ENCODE data around the gene RUNDC1.

Gene RUNDC1

DNA sequence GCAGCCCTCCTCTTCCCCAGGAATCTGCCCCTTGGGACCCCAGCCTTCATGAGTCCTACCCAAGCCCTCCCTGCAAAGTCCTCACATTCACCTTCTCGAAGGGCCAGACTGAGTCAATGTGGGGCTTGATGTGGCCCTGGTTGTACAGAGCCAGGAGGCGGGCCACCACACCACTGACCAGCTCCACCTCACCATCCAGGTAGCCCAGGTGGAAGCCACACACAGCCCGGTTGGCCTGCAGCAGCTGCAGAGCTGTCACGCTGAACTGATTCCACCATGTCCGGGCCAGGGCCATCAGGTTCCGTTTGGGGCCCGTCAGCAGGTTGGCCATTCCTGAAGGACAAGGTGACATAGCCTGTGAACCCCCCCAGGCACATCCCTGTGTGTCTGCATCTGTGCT, 35.9 kb downstream of the RUNDC1 start:
- H3K9ac ChIP-seq (ENCODE audit: low read length): no peak overlapping the region
- no peaks in the 10 kb centered on the region for H3K9me3 ChIP-seq (ENCODE audit: insufficient read depth, low read length)
- H3K4me2 ChIP-seq (ENCODE audit: low read length): no peak overlapping the region
- H3K4me3 ChIP-seq (ENCODE audit: low read length): no peak overlapping the region
- H4K20me1 ChIP-seq (ENCODE audit: insufficient read depth, low read length): no peaks in the 10 kb centered on the region
- H2AFZ ChIP-seq (ENCODE audit: low read depth, low read length): no peak overlapping the region
- no peak overlapping the region for H3K27ac ChIP-seq (ENCODE audit: low read length)
- no peaks in the 10 kb centered on the region for H3K36me3 ChIP-seq (replicated peaks; ENCODE audit: low read depth, low read length)
- TF ChIP-seq, protein P1, sequence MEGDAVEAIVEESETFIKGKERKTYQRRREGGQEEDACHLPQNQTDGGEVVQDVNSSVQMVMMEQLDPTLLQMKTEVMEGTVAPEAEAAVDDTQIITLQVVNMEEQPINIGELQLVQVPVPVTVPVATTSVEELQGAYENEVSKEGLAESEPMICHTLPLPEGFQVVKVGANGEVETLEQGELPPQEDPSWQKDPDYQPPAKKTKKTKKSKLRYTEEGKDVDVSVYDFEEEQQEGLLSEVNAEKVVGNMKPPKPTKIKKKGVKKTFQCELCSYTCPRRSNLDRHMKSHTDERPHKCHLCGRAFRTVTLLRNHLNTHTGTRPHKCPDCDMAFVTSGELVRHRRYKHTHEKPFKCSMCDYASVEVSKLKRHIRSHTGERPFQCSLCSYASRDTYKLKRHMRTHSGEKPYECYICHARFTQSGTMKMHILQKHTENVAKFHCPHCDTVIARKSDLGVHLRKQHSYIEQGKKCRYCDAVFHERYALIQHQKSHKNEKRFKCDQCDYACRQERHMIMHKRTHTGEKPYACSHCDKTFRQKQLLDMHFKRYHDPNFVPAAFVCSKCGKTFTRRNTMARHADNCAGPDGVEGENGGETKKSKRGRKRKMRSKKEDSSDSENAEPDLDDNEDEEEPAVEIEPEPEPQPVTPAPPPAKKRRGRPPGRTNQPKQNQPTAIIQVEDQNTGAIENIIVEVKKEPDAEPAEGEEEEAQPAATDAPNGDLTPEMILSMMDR (IDR thresholded peaks at IDR 0.05; ENCODE audit: low read depth, low read length): no peak
- no peak for TF ChIP-seq EZH2phosphoT487 (IDR thresholded peaks at IDR 0.05; ENCODE audit: low read depth)
- no peaks in the 10 kb centered on the region for H3K79me2 ChIP-seq (ENCODE audit: low read length)
- no peaks in the 10 kb centered on the region for H3K27me3 ChIP-seq (ENCODE audit: low read depth, low read length)
- H3K4me1 ChIP-seq (ENCODE audit: low read length): peaks cover 2% of the 10 kb centered on the region; the same call in 1 of the 2 replicates

DNA sequence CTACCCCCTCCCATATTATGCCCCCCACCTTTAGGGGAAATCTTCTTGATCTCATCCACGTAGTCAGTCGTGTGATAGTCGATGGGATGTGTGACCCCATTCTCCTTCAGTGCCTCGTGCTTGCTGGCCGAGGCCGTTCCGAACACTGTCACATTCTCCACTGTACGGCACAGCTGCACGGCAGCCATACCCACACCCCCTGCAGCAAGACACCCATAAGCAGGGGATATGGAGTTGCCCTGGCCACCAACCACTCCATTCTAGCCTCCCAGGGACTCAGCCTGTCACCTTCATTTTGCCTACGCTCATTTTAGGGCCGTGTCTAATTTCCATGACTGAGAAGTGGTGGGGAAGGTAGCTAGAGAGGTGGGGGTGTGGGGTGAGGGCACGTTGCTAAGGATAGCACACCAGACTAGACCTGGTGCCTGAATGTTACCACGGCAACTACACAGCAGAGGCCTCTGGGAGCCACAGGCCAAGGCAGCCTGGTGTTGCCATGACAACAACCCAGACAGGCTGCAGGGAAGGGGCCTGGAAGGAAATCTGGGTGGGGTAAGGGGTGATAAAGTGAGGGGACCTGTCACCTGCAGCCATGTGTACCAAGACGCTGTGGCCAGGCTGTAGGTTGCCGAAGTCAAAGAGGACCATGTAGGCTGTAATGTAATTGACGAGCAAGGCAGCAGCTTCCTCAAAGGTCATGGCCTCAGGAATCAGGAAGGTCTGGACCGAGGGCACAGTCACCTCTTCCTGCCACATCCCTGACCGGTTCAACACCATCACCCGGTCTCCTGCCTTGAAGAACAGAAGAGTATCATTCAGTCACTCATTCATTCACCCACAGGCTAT, 37.9 kb downstream of the RUNDC1 start:
- Histone ChIP-seq H3K9ac (ENCODE audit: low read length) (no peak overlapping the region), H4K20me1 (ENCODE audit: insufficient read depth, low read length) (no peaks in the 10 kb centered on the region), H3K4me2 (ENCODE audit: low read length) (no peak overlapping the region), H3K36me3 (replicated peaks; ENCODE audit: low read depth, low read length) (no peaks in the 10 kb centered on the region), H3K27me3 (ENCODE audit: low read depth, low read length) (no peaks in the 10 kb centered on the region), H2AFZ (ENCODE audit: low read depth, low read length) (no peak overlapping the region), H3K4me1 (ENCODE audit: low read length) (peaks cover 3% of the 10 kb centered on the region; the same call in 1 of the 2 replicates), H3K4me3 (ENCODE audit: low read length) (no peak overlapping the region), H3K79me2 (ENCODE audit: low read length) (no peaks in the 10 kb centered on the region), H3K27ac (ENCODE audit: low read length) (no peak overlapping the region), H3K9me3 (ENCODE audit: insufficient read depth, low read length) (no peaks in the 10 kb centered on the region)
- TF ChIP-seq, protein P1 (IDR thresholded peaks at IDR 0.05; ENCODE audit: low read depth, low read length): no peak
- TF ChIP-seq EZH2phosphoT487 (IDR thresholded peaks at IDR 0.05; ENCODE audit: low read depth): no peak

DNA sequence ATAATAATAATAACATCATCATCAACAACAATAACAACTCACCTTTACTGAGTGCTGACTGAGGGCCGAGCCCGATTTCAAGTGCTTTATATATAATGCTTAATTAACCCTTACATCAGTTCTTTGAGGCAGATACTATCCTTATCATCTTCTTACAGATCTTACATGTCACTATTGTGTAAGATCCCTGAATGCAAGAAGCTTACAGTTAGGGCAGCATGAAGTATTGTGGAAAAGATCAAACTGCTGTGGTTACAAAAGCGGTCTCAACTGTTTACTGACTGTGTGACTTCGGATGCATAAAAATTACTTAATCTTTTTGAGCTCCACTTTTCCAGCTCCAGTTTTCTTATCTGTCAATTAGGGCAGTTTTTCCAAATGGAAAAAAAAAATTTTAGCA, 38.6 kb downstream of the RUNDC1 start:
- Histone ChIP-seq H3K27me3 (ENCODE audit: low read depth, low read length) (no peaks in the 10 kb centered on the region), H3K9me3 (ENCODE audit: insufficient read depth, low read length) (no peaks in the 10 kb centered on the region), H4K20me1 (ENCODE audit: insufficient read depth, low read length) (no peaks in the 10 kb centered on the region), H3K4me2 (ENCODE audit: low read length) (no peak overlapping the region), H3K4me3 (ENCODE audit: low read length) (no peak overlapping the region), H3K4me1 (ENCODE audit: low read length) (peaks cover 3% of the 10 kb centered on the region; the same call in 1 of the 2 replicates), H3K36me3 (replicated peaks; ENCODE audit: low read depth, low read length) (no peaks in the 10 kb centered on the region), H3K79me2 (ENCODE audit: low read length) (no peaks in the 10 kb centered on the region), H3K27ac (ENCODE audit: low read length) (no peak overlapping the region), H3K9ac (ENCODE audit: low read length) (no peak overlapping the region), H2AFZ (ENCODE audit: low read depth, low read length) (no peak overlapping the region)
- no peak for TF ChIP-seq EZH2phosphoT487 (IDR thresholded peaks at IDR 0.05; ENCODE audit: low read depth)
- TF ChIP-seq, protein P1 (IDR thresholded peaks at IDR 0.05; ENCODE audit: low read depth, low read length): no peak

DNA sequence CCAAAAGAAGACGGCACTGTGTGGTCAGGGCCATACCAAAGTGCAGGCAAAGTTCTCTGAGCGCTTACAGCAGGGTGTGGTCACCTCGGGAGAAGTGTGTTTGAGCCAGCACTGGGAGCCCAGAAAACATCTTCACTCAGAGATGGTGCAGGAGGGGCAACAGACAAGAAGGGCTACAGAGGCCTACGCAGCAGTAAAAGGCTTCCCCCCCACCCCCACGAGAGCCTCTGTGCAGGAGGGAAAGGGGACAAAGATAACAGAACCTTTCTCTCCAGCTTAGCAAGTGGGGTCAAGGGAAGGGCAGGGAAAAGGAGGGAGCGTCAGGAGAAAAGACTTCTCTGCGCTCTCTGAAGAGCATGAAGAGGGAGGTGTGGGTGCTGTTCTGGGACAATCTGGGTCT, 39.1 kb downstream of the RUNDC1 start:
- Histone ChIP-seq H3K4me3 (ENCODE audit: low read length) (no peak overlapping the region), H4K20me1 (ENCODE audit: insufficient read depth, low read length) (no peaks in the 10 kb centered on the region), H3K79me2 (ENCODE audit: low read length) (no peaks in the 10 kb centered on the region), H3K27ac (ENCODE audit: low read length) (no peak overlapping the region), H3K9me3 (ENCODE audit: insufficient read depth, low read length) (no peaks in the 10 kb centered on the region), H3K36me3 (replicated peaks; ENCODE audit: low read depth, low read length) (no peaks in the 10 kb centered on the region), H3K4me2 (ENCODE audit: low read length) (no peak overlapping the region), H2AFZ (ENCODE audit: low read depth, low read length) (no peak overlapping the region), H3K27me3 (ENCODE audit: low read depth, low read length) (no peaks in the 10 kb centered on the region), H3K9ac (ENCODE audit: low read length) (no peak overlapping the region), H3K4me1 (ENCODE audit: low read length) (peaks cover 3% of the 10 kb centered on the region; the same call in 1 of the 2 replicates)
- TF ChIP-seq EZH2phosphoT487 (IDR thresholded peaks at IDR 0.05; ENCODE audit: low read depth): no peak
- TF ChIP-seq, protein P1 (IDR thresholded peaks at IDR 0.05; ENCODE audit: low read depth, low read length): no peak

All from OCI-LY3 (cell line).